NCI-H69 (cell line): Measurements from ENCODE around the gene EDN2.

ENCODE experiments used
- DNase-seq: peaks from one replicate; lab custom pipeline; 2025; lab: John Stamatoyannopoulos, UW

The EDN2 gene

DNA sequence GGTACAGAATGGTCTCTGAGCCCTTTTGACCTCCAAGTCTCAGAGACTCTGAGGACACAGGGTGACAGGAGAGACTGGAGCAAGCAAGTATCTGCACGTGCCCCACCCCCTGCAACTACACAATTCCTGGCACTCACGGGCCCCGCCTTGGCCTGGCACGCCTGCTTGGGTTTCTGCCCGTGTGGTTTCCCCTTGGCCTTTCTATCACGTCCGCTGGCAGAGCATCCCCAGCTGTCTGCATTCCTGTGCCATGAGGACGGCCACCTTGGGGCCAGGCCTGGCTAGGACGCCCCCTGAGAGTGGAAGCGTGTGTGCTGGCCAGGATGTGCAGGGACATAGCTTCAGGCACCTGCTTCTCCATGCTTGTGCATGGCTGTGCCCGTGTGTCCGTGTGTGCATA is 14.3 kb upstream of the EDN2 start:
- DNase-seq, result no peak

DNA sequence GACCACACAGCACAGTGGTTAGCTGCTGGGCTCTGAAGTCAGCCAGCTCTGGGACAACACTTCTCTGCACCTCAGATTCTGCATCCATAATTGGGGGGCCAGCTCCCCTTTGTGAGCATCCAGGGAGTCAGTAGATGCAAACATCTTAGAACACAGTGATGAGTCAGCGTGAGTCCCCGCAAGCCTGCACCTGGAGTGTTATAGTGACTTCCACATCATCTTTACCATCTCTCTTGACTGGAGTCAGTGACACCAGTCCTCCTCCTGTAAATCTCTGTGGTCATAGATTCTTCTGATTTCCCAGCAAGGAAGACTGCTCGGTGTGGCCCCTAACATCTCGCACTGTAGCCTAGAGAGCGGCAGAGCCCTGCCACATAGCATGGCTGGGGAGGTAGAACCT is 13.9 kb upstream of the EDN2 start:
- DNase-seq, result no peak

DNA sequence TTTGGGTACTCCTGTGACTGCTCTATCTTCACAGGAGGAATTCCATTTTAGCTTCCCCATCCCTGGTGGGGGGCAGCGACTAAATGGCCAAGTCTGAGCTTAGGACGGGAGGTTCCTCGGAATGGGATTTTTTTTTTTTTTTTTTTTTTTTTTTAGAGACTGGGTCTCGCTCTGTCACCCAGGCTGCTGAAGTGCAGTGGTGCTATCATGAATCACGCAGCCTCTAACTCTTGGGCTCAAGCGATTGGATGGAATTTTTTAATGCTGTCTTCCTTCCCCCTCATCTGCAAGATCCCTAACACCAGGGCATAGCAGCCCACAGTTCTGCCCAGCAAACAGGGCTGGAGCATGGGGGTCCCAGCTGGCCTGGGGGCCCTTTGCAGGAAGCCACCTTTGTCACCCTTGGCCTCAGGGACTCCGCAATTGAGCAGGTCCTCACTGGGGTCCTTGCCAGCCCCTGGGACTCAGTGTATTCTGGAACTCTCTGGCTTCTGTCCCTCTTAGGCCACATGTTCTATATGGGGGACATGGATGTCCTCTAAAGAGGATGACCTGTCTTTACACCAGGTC is 13.1 kb upstream of the EDN2 start:
- no peak for DNase-seq

DNA sequence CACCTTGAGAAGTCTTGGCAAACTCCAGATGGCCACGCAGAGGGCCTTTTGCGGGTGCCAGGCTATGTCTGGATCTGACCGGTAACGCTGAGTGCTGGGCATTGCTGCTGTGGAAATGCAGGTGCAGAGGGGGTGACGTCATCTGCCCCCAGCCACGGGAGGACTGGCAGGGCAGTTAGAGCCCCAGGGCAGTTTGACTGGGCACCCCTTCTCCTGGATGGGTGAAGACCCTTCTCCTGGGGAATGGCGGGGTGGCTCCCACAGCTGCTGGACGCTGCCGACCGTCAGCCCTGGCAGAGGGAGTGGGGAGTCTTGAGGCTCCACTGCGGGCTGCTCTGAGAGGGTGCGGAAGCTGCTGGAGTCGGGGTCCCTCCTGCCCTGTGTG is 12.6 kb upstream of the EDN2 start:
- no peak for DNase-seq

DNA sequence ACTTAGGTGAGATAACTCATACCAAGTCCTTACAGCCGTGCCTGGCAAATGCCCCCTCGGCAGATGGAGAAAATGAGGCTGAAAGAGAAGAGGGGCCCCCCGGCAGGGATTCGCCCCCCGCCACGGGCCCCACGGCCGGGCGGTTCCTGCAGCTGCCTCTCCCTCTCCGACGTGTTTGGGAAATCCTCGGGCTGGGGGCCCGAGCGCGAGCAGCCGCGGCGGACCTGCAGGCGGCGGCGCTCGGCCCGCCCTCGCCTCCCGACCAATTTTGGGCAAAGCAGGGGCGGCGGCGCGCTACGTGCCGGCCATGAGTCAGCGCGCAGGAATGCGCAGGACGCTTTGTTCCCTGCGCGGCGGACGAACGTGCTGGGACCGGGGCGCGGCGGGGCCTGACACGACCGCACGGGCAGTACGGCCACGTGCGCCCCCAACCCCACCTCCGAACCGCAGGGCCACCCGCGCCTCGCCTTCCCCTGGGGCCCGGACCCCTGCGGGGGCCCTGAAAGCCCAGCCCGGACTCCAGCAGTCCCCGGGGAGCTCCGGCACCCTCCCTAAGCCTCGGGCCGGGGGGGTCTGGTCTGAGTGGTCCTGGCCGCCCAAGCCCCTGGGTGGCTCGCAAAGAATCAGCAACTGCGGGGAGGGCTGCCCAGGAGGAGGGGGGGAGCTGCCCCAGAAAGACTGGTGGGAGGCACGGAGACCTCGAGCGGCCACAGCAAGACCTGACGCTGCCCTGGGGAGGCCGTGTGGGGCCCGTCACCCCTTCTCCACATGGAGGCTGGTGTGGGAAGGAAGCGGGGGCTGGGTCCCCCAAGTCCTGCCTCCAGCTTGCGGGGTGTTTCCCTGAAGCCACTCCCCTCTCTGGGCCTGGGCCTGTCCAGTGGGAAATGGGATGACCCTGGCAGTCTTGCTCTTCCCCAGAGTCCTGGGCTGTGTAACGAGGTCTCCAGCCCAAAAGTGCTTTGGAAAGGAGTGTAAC is 11.9 kb upstream of the EDN2 start:
- DNase-seq, result peak; percentile 73

DNA sequence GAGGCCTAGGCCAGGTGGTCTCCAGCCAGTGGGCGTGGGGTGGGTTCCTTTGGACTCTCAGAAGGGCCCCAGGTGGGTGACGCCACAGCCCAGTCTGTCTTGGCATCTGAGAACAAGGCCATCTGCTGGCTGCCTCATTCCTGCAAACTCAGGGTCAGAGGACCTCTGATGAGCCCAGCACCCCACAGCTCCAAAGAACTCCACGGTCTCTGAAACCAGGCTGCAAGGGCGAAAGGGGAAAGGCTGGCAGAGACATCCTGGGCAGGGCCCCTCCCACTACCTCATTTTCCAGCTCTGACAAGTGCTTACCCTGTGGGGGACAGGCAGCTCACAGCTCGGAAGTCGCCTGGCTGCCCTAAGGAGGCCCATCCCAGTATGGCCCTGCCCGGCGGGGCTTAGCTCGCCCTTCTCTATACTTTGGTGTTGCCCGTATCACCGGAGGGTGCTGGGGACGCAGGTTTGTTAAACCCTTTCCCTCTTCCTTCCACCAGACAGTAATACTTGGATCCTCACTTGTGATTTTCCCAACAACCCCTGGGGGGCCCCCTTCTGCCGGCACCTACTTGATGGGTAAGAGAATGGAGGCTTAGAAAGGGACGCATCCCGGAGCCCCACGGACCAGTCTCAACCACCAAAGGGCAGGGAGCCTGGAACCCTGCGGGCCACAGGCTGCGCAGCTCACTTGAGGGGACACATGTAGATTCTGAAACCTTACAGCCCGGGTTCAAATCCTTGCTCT is 10.9 kb upstream of the EDN2 start:
- DNase-seq, result peak; percentile 63

DNA sequence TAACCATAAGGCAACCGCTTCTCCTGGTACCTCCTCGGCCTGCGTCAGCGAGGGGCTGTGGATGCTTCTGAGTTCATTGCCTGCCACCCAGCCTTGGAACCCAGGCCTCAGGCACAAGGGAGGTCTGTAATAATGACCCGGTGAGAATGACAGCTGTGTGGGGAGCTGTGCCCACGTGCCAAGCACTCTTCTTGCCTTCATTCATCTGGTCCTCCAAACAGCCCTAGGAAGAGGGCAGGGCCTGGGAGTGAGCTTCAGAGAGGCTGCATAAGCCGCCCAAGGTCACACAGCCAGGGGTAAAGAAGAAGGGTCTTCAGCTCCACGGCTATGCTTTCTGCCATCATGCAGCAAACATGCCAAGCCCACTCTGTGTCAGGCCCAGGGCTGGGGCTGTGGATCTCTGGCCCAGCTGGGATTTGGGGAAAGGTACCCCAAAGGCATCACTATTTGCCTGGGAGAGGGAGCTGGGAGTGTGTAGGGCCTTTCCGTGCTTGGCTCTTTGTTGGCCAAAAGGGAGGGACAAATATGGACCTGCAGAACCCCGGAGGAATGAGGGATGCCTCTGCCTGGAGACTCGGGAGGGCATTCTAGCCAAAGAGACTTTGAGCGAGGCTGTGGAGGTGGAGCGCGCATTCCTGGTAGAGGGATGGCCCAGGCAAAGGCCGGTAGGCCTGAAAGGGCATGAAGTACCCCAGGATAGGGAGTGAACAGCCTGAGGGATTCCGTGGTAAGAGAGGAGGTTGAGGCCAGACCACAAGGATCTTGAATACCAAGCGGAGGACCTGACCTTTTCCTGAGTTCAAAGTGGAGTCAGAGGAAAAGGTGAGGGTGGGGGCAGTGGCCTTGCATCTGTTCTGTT is 10.1 kb upstream of the EDN2 start:
- DNase-seq, result no peak

DNA sequence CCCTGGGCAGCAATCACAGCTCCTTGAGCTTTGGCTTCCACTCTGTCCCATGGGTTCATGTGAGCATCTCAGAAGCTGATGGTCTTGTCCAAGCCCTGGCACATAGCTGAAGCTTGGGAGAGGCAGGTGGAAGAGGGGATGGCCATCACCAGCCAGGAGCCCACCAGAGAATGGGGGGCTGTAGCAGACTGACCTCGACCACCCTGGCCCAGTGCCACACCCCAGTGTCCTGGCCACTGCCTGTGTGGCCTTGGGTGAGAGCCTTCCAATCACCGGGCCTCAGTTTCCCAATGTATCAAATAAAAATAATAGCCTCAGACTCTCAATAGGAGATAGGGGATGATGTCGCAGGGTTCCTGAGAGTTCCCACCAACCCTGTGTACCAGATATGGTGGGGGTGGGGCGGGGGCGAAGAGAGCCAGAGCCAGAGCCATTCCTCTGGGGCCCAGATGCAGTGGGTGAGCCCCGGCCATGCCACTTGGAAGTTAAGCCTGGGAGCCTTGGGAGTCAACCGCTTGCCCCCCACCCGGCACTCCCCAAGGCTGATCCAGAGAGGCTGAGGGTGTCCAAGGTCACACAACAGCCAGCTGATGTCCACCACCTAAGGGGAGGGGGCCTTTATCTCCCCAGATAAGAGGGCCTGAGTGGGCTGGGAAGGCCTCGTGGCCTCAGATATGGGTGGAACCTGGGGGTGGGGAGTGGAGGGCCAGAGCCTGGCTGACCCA is 9.3 kb upstream of the EDN2 start:
- DNase-seq, result no peak

DNA sequence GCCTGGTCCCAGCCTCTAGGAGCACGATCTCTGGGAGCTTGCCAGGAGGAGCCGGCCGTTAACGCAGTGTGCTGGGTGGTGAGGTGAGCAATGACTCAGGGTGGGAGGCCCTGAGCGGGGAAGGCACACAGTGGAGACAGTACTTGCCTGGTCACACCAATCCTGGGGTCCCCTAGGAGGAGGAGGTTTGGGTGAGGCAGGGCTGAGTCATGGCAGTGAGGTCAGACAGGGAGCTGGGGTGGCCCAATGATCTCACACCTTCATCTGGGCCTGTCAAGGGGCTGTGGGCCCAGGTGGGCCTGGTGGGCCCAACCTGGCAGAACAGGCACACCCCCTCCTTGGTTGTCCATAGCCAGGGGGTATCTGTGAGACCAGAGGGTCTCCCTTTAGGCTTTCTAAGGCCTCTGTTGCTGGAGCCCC is 8.6 kb upstream of the EDN2 start:
- no peak for DNase-seq

DNA sequence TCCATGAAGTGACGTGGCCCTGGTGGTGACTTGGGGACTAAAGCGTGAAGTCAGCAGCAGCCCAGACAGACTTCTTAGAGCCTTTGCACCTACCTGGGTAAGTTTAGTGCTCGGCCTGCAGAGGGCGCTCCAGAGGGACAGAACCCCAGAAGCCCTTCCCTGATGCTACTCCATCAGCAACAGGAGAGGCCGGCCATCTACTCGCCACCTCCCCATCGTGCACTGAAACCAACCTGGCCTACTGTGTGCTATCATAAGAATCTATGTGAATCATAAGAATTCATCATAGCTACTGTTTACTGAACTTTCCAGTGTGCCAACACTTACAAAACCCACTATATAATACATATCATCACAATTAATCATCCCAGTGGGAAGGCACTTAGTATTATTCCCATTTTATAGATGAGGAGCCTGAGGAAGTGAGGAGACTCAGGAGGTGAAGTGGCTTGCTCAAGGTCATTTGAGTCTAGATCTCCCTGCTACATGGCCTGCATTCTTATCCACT is 7.9 kb upstream of the EDN2 start:
- peak; percentile 35 for DNase-seq

DNA sequence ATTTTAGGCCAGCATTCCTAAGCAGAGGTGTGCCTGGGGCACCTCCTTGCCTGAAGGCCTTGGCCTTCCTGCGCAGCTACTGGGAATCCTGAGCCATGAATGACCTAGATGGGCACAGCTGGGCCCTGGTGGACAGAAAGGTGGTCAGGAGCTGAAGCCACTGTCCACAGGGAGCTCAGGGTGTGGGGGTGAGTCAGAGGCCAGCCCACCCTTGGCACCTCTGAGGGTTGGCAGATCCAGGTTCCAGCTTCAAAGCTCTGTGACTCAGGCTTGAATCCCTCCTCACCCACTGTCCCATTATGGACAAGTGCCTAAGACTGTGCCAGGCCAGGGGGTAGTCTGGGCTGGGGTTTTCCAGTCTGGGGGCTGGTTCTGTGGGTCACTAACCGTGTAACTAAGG is 6.4 kb upstream of the EDN2 start:
- no peak for DNase-seq

DNA sequence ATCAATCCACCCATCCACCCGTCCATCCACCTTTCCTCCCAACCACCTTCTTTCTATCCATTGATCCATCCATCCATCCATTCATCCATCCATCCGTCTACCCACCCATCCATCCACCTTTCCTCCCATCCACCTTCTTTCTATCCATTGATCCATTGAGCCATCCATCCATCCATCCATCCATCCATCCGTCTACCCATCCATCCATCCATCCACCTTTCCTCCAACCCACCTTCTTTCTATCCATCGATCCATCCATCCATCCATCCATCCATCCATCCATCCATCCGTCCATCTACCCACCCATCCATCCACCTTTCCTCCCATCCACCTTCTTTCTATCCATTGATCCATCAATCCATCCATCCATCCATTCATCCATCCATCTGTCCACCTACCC is 5.1 kb upstream of the EDN2 start:
- DNase-seq, result no peak

DNA sequence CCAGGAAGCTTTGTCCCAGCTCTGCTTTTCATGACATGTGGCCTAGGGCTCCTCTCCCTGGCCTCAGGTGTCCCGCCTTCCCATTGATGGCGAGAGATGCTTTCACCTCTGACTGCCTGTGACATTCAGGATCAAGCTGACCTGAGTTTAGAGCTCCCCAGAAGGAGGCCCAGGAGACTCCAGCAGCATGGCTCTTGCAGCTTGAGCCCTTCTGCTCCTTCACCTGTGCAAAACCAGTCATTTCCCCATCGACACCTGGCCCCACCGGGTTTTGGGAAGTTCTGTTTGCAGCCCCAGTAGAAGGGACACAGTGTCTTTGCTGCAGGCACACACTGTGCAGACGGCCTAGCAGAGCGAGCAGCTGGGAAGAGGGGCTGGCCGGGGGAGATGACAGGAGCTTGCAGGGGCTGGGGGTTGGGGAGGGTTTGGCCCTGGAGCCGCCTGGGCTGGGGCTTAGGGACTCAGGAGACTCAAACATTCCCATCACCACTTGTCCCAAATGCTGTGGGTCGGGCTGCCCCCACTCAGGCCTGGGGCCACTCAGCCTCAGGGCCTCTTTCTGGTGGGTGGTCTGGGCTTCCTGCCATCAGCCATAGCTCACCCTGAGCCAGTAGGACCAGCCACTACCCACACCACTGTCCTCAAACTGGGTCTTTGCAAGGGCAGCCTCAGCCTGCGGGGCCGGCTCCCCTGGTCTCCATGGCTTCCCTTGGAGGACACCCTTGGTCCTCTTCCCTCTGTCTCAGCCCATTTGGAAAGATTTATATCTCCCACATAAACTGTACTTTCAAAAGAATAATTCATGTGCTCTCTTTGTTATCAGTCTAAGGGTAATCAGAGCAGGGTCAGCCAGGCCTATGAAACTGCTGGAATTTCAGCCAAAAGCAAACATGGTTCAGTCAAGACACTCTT is 3.8 kb upstream of the EDN2 start:
- no peak for DNase-seq

DNA sequence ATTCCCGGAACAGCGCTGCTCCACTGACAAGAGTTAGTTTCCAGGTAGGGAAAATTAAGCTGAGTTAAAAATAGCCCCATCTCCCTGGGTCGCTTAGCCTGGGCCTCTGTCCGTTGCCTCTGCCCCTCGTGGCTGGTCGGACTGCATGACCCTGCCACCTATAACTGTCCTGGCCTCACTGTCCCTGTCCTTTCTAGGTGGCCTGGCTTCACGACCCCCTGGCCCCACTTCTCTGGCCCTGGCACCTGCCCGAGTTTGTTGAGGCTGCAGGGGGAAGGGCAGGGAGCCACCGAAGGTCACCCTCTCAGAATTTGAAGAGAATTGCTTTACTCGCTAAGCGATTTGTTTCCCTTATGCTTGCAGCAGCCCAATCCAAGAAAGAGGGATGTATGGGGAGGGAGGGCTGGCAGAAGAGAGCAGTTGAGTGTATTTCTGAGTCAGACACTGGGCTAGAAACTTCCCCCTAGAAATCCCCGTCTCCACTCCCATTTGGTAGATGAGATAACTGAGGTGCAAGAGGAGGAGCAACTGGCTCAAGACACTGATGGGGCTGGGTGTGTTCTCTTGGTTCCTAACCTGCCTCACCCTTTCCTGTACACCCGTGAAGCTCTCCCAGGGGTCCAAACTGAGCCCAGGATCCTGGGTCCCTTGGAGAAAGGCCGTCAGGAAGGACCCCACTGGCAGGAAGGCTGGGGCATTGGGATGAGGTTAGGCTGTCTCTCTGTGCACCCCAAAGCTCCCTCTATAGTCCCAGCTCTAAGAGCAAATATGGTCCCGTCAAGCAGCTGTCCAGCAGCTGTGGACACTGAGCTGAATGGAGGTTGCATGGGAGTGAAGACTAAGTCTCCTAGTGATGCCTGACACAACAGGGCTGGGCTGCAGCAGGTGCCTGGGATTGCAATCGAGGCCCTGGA is 2.9 kb upstream of the EDN2 start:
- no peak for DNase-seq

DNA sequence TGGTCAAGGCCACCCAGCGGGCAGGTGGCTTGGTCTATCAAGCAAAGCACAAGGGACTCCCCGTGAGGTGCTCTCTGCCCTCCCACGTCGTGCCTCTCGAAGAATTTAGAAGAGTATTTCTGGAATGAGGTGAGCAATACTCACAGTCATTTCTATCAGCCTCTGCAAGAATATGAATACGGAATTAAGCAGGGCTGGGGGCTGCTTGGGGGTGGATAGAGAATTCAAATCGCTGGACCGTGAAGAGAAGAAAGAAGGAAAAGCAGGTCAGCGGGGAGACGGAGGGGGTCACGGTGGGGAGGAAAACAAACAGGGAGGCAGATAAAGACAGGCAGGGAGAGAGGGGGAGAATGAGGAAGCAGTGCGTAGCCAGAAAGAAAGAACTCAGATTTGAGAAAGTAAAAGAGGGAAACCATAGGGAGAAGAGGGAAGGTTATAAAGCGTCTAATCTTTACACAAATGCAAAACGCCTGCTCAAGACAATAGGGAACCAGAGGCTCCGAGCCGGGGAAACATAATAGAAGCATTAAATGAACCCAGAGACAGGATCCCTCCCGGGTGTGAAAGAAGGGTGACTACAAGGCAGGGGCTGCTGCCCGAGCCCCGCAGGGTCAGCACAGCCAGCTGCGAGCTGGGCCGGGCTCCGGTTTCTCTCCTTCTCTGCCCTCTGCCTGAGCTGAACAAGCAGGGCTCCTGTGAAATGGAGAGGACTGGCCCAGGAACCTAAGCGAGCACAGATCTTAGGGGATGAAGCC is 2.1 kb upstream of the EDN2 start:
- peak; percentile 45 for DNase-seq

DNA sequence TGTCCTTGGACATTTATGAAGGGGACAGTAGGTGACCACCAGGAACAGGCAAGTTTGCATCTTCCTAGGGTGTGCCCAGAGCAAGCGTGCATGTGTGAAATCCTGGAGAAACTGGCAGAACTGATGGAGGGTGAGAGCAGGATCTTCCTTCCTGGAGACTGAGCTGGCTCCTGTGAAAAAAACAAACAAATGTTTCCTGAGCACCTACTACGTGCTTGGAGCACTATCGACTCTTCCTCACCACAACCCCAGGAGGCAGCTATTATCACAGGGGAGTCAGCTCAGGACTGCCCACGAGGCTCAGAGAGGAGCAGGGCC is 1.5 kb upstream of the EDN2 start:
- no peak for DNase-seq

DNA sequence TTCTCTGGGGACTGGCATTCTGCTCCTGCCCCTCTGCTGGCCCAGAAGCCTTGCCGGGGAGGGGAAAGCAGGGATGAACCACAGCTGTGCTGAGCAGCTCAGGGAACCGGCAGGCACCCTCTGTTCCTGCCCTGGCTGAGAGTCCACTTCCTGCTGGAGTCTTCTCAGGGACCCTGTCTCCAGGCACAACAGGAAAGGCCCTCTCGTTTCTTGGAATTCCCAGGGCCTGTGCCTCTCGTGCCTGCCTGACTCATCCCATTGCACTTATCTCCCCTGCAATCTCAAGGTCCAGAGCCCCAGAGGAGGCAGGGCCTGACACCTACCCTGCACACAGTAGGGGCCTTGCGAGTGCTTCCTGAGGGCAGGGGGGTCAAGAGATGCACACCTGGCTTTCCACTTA is 1.1 kb upstream of the EDN2 start:
- DNase-seq, result no peak

DNA sequence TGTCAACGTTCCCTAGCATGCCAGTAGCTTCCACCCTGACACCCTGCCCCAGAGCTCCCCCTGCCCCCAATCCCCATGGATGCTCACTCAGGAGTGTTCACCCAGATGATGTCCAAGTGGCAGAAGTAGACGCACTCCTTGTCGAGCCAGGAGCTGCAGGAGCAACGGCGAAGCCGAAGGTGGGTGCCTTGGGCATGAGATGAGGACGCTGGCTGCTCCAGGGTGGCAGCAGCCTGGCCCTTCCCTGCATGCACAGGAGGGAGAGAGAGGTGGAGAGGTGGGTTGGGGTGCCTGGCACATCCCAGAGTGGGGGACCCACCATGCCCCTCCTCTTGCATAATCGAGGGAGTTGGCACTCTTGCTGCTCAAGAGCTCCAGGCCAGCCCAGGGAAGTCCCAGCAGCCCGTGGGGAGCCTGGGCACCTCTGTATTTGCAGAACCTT is 502 bp downstream of the EDN2 start:
- DNase-seq, result no peak
